GM13977 (cell line): Measurements from ENCODE around the gene ECM1.

Source experiments
- DNase-seq: peaks from one replicate; pipeline ENCODE4 v3.0.0; 2012; ENCODE audit warnings: low spot score
- in situ Hi-C: fragments of 300-500 bp; cut with MboI; formaldehyde crosslinking; loops from one replicate; pipeline ENCODE4 v1.12.0; 2022; ENCODE audit warnings: low sequenced_read_pairs, low pct_unique_long_range_greater_than_20kb, mixed read lengths, inconsistent platforms; ENCODE audit not compliant: unreplicated experiment
- TF ChIP-seq, protein P1 (sequence below): IDR thresholded peaks from 2 replicates; pipeline ENCODE4 v1.5.1; 2012; ENCODE audit warnings: mild to moderate bottlenecking, control low read depth; ENCODE audit not compliant: insufficient read depth; ENCODE audit errors: extremely low read depth, missing control alignments

ECM1 gene

DNA sequence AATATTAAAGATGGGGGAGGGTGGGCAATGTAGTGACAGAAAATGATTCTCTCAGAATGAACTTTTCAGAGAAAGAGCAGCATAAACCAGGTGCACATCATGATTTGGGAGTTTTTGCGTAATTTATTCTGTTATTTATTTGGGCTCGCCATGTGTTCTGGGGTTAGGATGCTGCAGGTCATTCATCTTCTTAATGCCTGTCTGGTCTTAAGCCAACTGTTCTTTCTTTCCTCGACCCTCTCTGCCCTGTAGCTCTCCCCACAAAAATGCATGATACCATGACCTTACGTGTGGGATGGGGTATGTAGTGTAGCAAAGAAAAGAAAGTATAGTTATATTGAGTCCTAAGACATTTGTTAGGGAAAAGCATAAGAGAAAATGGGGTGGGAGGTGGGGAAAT, 33.0 kb upstream of the ECM1 start:
- in situ Hi-C loops, result no loop called here
- no peak for DNase-seq
- TF ChIP-seq, protein P1, sequence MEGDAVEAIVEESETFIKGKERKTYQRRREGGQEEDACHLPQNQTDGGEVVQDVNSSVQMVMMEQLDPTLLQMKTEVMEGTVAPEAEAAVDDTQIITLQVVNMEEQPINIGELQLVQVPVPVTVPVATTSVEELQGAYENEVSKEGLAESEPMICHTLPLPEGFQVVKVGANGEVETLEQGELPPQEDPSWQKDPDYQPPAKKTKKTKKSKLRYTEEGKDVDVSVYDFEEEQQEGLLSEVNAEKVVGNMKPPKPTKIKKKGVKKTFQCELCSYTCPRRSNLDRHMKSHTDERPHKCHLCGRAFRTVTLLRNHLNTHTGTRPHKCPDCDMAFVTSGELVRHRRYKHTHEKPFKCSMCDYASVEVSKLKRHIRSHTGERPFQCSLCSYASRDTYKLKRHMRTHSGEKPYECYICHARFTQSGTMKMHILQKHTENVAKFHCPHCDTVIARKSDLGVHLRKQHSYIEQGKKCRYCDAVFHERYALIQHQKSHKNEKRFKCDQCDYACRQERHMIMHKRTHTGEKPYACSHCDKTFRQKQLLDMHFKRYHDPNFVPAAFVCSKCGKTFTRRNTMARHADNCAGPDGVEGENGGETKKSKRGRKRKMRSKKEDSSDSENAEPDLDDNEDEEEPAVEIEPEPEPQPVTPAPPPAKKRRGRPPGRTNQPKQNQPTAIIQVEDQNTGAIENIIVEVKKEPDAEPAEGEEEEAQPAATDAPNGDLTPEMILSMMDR, result no peak

DNA sequence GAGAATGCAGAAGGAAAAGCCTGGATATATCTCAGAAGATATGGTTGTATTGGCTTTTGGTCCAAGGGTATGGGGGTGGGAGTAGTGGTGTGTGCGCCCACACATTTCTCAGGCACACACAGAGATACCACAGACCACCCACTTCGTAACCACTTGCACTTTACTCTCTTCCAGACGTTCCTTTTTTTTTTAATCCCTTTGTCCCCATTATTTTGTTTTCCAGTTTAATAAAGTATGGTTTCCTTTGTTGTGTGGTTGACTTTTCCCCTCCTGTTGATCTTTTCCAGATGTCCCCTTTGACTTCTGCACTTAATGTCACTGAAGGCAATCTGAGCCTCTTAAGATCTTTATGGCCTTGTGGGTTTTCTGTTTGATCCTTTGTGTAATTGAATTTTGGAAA, 31.2 kb upstream of the ECM1 start:
- TF ChIP-seq, protein P1, result no peak
- DNase-seq, result no peak
- in situ Hi-C loops, result no loop called here

DNA sequence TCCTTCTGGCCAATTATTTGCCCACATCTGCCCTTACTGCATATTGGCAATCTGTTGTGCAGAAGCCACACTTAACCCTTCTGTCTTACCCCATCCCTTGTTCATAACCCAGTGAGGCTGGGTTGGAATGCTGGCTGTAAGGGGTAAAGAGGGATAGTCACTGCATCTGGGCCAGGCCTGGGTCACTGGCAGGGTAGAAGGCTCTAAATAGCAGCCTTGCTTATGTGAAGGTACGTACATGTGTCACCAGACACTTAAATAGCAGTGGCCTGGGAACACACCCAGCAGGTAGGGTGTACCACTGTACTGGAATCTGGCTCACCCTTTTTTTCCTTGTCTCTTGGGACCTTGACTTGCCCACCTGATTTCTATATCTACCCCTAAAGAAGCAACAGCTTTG, 30.6 kb upstream of the ECM1 start:
- TF ChIP-seq, protein P1, result no peak
- no peak for DNase-seq
- in situ Hi-C loops, result no loop called here

DNA sequence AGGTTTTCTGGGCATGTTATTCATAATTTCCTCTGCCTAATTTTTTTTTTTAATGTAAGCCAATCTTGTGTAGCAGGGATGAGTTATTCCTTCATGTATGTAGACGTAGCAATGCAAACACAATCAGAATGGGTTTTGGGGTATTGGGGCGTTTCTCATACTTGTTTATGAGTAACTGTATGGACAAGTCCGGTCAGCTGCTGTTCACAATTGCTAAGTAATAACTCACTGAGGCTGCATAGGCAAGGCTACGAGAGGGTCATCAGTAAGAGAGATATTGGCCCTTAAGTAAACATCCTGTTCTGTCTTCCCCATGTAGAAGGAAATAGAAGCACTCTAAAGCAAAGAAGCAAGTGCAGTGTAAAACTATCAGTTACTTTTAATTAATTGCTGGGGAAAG, 30.2 kb upstream of the ECM1 start:
- TF ChIP-seq, protein P1, result no peak
- DNase-seq, result no peak
- in situ Hi-C loops, result no loop called here

DNA sequence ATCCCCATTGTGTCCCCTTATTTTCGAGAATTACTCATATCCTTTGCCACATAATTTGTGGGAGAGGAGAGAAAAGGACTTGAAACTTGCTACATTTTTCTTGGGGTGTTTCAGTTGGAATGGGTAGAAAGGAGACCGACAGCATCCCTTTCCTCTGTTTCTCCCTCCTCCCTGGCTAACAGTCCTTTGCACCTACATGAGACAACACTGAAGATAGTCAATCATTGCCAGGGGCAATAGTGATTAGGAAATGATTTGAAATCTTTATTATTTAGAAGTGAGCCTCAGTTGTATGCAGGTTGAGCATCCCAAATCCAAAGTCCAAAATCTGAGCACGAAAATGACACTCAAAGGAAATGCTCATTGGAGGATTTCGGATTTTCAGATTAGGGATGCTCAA, 28.5 kb upstream of the ECM1 start:
- DNase-seq, result no peak
- TF ChIP-seq, protein P1, result no peak
- in situ Hi-C loops, result no loop called here

DNA sequence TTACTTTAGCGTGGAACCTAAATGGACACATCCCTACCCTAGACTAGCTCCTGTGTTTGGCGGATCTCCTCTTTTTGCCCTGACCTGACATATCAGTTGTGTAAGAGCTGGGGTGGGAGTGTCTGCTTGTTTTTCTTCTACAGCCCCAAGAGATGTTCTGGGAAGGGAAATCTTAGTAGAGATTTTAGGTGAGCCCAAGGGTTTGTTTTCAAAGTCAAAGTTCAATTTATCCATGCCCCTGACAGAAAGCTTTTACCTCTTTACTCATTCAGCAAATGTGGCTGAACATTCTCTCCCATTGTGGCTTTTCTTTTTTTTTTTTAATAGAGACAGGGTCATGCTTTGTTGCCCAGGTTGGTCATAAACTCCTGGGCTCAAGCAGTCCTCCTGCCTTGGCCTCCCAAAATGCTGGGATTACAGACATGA, 28.0 kb upstream of the ECM1 start:
- in situ Hi-C loops, result no loop called here
- DNase-seq, result no peak
- TF ChIP-seq, protein P1, result no peak

DNA sequence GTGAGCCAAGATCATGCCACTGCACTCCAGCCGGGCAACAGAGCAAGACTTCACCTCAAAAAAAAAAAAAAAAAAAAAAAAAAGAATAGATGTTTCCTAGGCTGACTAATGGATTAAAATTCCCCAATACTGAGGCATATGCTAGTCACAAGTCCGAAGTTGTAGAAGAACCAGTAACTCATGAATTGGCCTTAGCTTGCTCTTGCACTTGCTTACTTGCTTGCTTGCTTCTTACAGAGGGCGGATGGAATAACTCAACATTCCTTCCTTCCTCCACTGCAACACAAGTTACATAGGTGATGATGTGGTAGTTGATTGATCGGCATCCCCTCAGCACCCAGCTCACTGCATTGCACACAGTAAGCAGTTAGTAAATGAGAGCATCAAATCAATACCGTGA, 23.5 kb upstream of the ECM1 start:
- TF ChIP-seq, protein P1, result no peak
- in situ Hi-C loops, result no loop called here
- DNase-seq, result no peak
